ENCODE data around the gene ICA1. TPM values are rescaled to one million over a fixed set of nuclear protein-coding genes. Genes with fewer than 3 reads are reported as not detected.

The ICA1 gene
- total RNA-seq, 1 donor from 2014 or later, result 54.9 TPM

GRCh38 chr7:8160250-8160649 lies 101.7 kb downstream of the ICA1 start:
- TF ChIP-seq CTCF (IDR thresholded peaks at IDR 0.05; ENCODE audit: borderline replicate concordance), result no peak
- H3K36me3 ChIP-seq, result peaks cover 18% of the 10 kb centered on the region
- no peak overlapping the region for H3K4me3 ChIP-seq
- no peaks in the 10 kb centered on the region for H3K9me3 ChIP-seq (replicated peaks)
- no peak for DNase-seq
- H3K27me3 ChIP-seq (ENCODE audit: low read depth), result no peaks in the 10 kb centered on the region
- no peak overlapping the region for H3K27ac ChIP-seq (replicated peaks)
- intact Hi-C loops (cut with micrococcal nuclease), result no loop called here
- H3K4me1 ChIP-seq, result peaks cover 14% of the 10 kb centered on the region

GRCh38 chr7:8159595-8159994 lies 102.4 kb downstream of the ICA1 start:
- H3K27me3 ChIP-seq (ENCODE audit: low read depth), result no peaks in the 10 kb centered on the region
- TF ChIP-seq CTCF (IDR thresholded peaks at IDR 0.05; ENCODE audit: borderline replicate concordance), result no peak
- no peak for DNase-seq

GRCh38 chr7:8157296-8157695 lies 104.7 kb downstream of the ICA1 start:
- DNase-seq, result no peak
- no peak for TF ChIP-seq CTCF (IDR thresholded peaks at IDR 0.05; ENCODE audit: borderline replicate concordance)
- Histone ChIP-seq H3K4me3 (no peak overlapping the region), H3K27me3 (ENCODE audit: low read depth) (no peaks in the 10 kb centered on the region), H3K36me3 (peaks cover 21% of the 10 kb centered on the region), H3K4me1 (peaks cover 11% of the 10 kb centered on the region), H3K27ac (replicated peaks) (no peak overlapping the region), H3K9me3 (replicated peaks) (no peaks in the 10 kb centered on the region)
- intact Hi-C loops (cut with micrococcal nuclease), result no loop called here

More at GRCh38 chr7:8159595-8159994, 102.4 kb downstream of the ICA1 start:
- intact Hi-C loops (cut with micrococcal nuclease), result no loop called here
- H3K36me3 ChIP-seq, result peaks cover 21% of the 10 kb centered on the region
- peaks cover 11% of the 10 kb centered on the region for H3K4me1 ChIP-seq
- H3K4me3 ChIP-seq, result no peak overlapping the region
- H3K9me3 ChIP-seq (replicated peaks), result no peaks in the 10 kb centered on the region
- H3K27ac ChIP-seq (replicated peaks), result no peak overlapping the region

- H3K27me3 ChIP-seq (ENCODE audit: low read depth), result no peaks in the 10 kb centered on the region
- H3K4me3 ChIP-seq, result no peak overlapping the region
- intact Hi-C loops (cut with micrococcal nuclease), result no loop called here
- no peak overlapping the region for H3K27ac ChIP-seq (replicated peaks)
- H3K4me1 ChIP-seq, result peaks cover 3% of the 10 kb centered on the region
- H3K36me3 ChIP-seq, result peaks cover 21% of the 10 kb centered on the region
- no peak for DNase-seq
- H3K9me3 ChIP-seq (replicated peaks), result no peaks in the 10 kb centered on the region
- no peak for TF ChIP-seq CTCF (IDR thresholded peaks at IDR 0.05; ENCODE audit: borderline replicate concordance)
These were observed 106.1 kb downstream of the ICA1 start for GRCh38 chr7:8155836-8156235.

- H3K4me3 ChIP-seq, result no peak overlapping the region
- intact Hi-C loops (cut with micrococcal nuclease), result no loop called here
- DNase-seq, result no peak
- no peaks in the 10 kb centered on the region for H3K9me3 ChIP-seq (replicated peaks)
- no peaks in the 10 kb centered on the region for H3K4me1 ChIP-seq
- peaks cover 21% of the 10 kb centered on the region for H3K36me3 ChIP-seq
- no peak overlapping the region for H3K27ac ChIP-seq (replicated peaks)
- no peaks in the 10 kb centered on the region for H3K27me3 ChIP-seq (ENCODE audit: low read depth)
- no peak for TF ChIP-seq CTCF (IDR thresholded peaks at IDR 0.05; ENCODE audit: borderline replicate concordance)
These were observed 107.7 kb downstream of the ICA1 start for GRCh38 chr7:8154272-8154671.
